ENCODE results near the gene MBP.

The MBP gene

GRCh38 chr18:77098029-77098428, 34.6 kb downstream of the MBP start:
- DNase-seq: no peak

GRCh38 chr18:77096936-77097886, 35.4 kb downstream of the MBP start:
- DNase-seq: no peak

GRCh38 chr18:77095391-77096371, 36.9 kb downstream of the MBP start:
- DNase-seq: no peak

GRCh38 chr18:77093586-77093985, 39.0 kb downstream of the MBP start:
- DNase-seq: no peak

GRCh38 chr18:77093067-77093430, 39.5 kb downstream of the MBP start:
- DNase-seq: no peak

- no peak for DNase-seq
These were observed 40.2 kb downstream of the MBP start for GRCh38 chr18:77092104-77093066.

- DNase-seq: no peak
These were observed 41.2 kb downstream of the MBP start for GRCh38 chr18:77091366-77091765.

GRCh38 chr18:77090546-77091174, 41.9 kb downstream of the MBP start:
- DNase-seq: no peak

GRCh38 chr18:77089723-77090285, 42.8 kb downstream of the MBP start:
- DNase-seq: no peak

GRCh38 chr18:77088963-77089722, 43.4 kb downstream of the MBP start:
- no peak for DNase-seq

- DNase-seq: no peak
These were observed 45.0 kb downstream of the MBP start for GRCh38 chr18:77087393-77088141.

GRCh38 chr18:77086656-77087392, 45.8 kb downstream of the MBP start:
- no peak for DNase-seq

- no peak for DNase-seq
These were observed 46.5 kb downstream of the MBP start for GRCh38 chr18:77086034-77086433.

- DNase-seq: no peak
These were observed 47.9 kb downstream of the MBP start for GRCh38 chr18:77084688-77085035.

GRCh38 chr18:77082316-77082955, 50.1 kb downstream of the MBP start:
- DNase-seq: no peak

GRCh38 chr18:77081390-77081778, 51.2 kb downstream of the MBP start:
- no peak for DNase-seq

- no peak for DNase-seq
These were observed 52.5 kb downstream of the MBP start for GRCh38 chr18:77079954-77080682.

GRCh38 chr18:77079088-77079487, 53.5 kb downstream of the MBP start:
- DNase-seq: no peak

All from activated effector memory CD4-positive, alpha-beta T cell treated with Interleukin-2 at 50 U/mL for 16 hours (primary cell).